NCI-H82 (cell line): Measurements from ENCODE around the gene FKBP3.
"Not testable (repeated sequence)": the region's sequence is repeated elsewhere in the genome, so short reads cannot be mapped to it uniquely, and the experiment has no call there.

Source experiments
- DNase-seq: peaks from one replicate; lab custom pipeline; 2025; lab: John Stamatoyannopoulos, UW

FKBP3 gene

DNA sequence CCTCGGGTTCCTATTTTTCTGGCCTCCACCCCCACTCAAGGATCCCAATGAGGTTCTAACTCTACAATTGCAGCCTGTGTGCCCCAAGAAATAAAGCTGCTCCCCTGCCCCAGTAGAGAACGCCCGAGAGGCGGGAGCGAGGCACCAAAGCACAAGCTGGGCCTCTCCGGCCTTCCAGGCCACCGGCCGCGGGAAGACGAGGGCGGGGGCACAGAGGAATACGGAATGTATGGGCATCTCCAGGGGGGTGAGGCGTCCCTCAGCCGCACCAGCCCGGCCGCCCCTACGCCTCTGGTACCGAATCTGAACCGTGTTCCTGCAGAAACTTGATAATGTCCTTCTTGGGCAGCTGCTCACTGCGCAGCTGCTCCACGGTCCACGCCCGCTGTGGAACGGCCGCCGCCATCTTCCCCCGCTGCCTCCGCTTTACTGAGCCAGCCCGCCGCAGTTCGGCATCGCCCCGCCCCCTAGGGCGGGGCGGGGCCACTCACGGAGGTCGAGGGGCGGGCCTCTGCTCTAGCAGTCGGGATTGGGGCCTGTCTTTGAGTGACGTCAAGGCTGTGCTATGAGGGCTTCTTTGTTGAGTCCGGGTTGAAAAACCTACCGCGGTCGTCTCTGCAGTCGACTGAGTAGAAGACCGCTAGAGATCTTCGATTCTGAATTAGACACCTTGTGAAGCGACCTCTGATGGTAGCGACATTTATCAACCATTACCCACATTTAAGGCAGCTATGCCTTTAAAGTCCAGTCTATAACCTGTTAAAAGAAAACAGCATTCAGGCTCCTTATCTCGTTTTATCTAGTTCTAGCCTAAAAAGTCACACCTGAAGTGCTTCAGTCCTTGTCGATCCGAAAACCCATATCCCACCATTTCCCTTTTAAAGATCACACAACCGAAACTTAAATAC lies at the start of gene FKBP3:
Gene FKBP3, minus strand, starts transcription at position 431 of the 908 bp plus-strand sequence. Its CDS starts 25 bp downstream, at position 406.
- DNase-seq: peak; percentile 99

DNA sequence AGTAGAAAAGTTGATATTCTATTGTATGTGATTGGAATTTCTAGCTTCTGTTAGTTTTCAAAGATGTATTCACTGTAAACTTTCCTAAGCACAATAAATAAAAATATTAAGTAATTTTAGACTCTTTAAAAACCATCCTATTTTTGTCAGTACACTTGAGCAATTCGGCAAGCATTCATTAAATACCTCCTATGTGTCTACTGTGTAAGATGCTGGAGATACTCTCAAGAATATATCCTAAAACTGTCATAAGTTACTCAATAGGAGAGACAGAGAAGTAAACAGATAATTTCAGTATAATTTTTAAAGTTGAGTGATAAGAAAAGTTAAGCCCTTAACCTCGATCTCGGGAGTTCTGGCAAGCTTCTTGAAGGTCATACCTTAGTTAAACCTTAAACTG lies 47.5 kb upstream of the FKBP3 start:
- no peak for DNase-seq

DNA sequence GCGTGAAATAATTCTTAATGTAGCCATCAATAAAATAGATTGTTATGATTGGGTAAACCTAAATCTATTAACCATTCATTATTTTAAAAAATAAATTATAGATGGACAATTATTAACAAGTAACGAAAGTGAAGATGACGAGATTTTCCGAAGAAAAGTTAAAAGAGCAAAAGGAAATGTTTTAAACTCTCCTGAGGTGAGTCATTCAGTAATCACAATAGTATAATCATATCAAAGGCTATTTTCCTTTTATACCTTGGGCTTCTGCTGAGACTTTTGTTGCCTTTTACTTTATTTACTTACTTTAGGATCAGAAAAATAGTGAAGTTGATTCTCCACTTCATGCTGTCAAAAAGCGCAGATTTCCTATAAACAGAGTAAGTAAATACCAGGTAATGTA lies 47.0 kb upstream of the FKBP3 start:
- DNase-seq: no peak

DNA sequence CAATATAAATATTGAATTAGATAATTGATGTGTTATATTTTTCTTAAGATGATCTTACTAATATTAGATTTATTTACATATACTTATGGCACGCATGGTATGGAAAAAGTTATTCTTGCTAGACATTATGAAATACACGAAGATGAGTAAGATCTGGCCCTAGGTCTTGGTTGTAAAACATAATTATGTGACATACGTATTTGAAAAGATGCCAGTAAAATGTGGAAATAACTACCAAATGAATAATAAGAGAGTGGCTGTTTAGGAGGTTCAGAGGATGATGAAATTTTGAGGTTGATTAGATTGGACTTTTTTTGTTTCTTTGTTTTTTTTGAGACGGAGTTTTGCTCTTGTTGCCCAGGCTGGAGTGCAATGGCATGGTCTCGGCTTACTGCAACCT lies 42.8 kb upstream of the FKBP3 start:
- no peak for DNase-seq

DNA sequence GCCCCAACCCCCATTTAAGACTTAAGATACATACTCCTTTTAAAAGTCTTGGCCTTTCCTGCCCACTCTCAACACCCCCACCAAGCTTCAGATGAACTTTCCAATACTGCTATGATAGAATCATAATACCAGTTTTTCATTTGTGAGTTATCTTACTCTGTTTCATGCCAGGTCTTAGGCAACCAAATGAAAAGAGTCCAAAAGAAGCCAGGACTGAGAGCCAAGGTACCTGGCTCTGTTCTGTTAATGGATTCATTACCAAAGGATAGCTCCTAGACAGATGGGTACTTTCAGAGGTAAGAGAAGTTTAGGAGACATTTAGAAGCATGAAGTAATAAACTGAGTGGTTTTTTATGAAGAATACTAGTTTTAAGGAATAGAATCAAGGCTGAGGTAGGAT lies 35.6 kb upstream of the FKBP3 start:
- no peak for DNase-seq

DNA sequence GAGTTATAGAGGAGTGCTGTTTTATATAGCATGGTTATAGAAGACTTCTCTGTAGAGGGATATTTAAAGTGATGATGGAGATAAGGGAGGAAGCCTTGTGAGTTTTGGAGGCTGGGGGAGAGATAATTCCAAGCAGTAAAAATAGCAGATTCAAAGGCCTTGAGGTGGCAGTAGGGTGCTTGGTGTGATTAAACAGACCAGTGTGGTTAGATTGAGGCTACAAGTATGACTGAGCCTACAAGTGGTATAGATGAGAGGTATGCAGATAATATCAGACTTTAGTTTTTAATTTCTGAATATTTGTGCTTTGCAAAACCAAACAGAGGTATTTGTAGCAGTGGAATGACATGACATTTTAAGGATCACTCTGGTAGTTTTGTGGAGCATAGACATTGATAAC lies 21.8 kb upstream of the FKBP3 start:
- DNase-seq: no peak

DNA sequence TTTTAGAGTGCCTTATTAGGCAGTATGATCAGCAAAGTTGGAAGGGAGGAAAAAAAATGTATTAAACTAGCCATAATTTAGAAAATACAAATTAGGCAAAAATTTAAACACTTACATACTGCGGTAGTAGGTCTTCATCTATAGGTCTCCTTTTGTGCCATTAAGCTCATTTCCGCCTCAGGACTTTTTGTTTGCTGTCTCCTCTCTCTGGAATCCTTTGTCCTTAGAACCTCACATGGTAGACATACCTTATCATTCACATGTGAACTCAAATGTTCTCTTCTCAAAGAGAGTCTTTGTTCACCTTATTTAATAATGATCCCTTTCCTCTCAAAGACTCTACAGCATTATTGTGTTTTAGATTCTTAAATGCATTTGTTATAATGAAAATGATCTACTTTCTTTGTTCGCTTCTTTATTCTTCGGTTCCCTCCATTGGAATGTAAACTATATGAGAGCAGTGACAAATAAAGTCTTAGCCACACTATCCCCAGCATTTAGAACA lies 16.2 kb upstream of the FKBP3 start:
- DNase-seq: no peak

DNA sequence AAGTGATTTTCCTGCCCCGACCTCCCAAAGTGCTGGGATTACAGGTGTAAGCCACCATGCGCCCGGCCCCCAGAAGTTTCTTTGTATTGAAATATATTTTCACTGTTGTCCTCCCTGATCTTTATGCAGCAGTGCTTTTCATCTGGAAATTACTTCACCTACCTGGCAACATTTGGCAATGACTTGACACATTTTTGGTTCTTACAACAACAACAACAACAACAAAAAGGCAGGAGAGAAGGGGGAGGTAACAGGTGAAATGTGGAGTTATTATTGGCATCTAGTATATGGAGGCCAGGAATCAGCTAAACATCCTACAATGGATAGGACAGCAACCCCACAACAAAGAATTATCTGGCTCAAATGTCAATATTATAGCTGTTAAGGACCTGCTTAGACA lies 15.3 kb upstream of the FKBP3 start:
- no peak for DNase-seq

DNA sequence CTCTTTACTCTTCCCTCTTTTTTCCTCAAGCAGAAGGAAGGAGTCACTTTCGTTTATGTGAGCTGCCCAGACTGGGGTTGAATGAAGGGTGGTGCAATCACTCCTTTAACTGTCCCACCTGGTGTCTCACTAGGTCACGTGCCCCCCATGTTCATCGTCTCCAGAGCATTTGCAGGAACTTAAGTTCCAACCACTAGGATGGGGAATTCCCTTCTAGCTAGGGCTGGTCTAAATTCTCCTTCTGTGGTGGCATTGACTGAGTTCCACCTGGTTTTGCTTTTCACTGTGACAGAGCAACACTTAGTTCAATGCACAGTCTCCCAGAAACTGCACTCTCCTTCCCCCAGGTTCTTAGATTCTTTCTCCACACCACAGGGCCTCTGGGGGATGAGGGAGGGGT lies 10.9 kb upstream of the FKBP3 start:
- no peak for DNase-seq

DNA sequence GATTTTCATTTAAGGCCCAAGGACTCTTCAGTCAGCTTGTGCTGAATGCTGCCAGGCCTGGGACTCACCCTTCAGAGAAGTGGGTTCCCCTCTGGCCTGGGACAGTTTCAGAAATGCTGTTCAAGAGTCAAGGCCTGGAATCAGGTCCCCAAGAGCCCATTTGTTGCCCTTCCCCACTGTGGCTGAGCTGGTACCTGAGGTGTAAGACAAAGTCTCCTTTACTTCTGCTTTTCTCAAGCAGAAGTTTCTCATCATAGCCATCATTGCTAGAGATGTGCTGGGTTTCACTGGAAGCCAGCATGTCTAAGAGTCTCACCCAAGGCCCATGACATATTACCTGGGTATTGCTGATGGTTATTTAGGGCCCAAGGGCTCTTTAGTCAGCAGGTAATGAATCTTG lies 10.4 kb upstream of the FKBP3 start:
- DNase-seq: no peak

DNA sequence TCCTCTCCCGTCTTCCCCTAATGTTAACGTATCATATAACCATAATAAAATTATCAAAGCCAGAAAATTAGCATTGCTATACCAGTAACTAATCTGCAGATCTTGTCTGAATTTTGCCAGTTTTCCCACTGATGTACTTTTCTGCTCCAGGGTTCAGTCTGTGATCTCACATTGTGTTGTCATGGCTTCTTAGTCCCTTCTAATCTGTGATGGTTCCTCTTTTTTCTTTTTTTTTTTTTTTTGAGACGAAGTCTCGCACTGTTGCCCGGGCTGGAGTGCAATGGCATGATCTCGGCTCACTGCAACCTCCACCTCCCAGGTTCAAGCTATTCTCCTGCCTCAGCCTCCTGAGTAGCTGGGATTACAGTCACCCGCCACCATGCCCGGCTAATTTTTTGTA lies 7.8 kb upstream of the FKBP3 start:
- not testable (repeated sequence) for DNase-seq

DNA sequence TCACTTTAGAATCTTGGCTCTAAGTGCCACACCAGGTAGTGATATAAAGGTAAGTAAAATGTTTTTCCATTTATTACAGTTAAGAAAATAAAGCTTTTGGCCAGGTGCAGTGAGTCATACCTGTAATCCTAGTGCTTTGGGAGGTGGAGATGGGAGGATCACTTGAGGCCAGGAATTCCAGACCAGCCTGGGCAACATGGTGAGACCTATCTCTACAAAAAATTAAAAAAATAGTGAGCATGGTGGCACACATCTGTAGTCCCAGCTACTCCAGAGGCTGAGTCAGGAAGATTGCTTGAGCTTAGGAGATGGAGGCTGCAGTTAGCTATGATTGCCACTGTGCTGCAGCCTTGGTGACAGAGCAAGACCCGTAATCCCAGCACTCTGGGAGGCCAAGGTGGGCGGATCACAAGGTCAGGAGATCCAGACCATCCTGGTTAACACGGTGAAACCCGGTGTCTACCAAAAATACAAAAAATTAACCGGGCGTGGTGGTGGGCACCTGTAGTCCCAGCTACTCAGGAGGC lies 6.4 kb upstream of the FKBP3 start:
- no peak for DNase-seq

DNA sequence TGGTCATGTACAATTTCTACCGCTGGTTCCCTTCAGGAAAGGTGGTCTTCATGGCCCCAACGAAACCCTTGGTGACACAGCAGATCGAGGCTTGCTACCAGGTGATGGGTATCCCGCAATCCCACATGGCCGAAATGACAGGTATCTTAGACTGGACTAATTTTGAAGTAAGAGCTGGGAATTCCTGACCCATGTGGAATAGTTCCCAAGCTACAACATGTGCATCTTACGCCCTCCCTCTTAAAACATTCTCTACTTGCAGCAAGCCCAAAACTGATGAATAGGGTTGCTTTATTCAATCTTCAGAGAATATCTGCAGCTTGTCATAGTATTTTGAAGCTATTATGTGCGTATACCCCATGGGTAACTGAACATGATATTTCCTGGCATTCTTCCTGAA lies 2.1 kb upstream of the FKBP3 start:
- DNase-seq: peak; percentile 56

DNA sequence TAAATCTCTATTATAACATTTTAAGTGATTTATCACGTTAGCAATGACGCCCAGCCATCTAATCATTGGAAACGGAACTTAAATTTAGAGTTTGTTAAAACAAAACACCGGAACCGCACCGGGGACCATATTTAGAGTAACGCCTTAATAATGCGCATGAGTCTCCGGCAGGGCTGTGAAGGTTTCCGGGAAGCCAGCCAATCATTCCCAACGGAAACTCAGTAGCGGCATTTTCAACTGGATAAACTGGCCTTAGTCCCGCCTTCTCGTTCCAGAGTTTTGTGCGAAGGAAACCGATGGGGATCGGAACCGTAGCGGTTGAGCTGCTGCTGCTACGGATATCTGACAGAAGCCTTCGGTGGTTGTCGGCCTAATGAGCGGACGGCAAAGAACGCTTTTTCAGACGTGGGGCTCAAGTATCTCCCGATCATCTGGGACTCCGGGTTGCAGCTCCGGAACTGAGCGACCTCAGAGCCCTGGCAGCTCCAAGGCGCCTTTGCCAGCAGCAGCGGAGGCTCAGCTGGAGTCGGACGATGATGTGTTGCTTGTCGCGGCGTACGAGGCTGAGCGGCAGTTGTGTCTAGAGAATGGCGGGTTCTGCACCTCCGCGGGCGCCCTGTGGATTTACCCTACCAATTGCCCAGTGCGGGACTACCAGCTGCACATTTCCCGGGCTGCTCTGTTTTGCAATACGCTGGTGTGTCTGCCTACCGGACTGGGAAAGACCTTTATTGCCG lies 1.5 kb upstream of the FKBP3 start, which contains the start of gene FANCM:
Gene FANCM, plus strand, starts transcription at position 272 of the 737 bp plus-strand sequence. Its CDS starts 102 bp downstream, at position 374.
- peak; percentile 97 for DNase-seq

DNA sequence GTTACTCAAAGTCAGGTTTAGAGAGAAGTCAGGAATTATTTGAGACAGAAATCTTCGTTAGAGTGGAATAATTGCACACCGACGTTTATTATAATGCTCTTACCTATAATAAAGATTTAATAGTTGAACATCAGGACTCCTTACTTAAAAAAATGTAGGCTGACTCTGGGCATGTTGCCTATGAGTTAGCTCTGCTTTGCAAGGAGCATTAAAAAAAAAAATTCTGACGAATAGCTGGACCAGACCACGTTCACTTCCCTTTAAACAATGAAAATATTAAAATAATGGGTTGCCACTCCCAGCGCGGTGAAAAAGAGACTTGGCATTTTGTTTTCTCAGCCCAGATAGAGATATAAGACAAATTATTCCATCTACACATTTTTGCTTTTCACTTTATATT lies 875 bp upstream of the FKBP3 start:
- DNase-seq: peak; percentile 15

DNA sequence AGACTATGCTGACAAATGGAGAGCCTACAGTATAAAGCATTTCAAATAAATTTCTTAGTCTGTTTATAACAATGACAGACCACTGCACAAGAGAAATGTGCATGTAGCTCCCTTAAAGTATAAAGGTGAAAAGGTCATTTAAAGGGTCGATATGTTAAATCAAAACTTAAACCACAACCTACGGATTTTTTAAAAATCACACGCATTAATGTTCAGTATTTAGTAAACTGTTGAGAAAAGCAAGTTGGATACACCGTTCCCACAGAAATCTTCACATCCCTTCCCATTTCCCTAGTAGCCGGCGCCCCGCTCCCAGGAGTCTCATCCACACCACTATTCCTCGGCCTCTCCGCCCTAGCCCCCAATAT lies 614 bp downstream of the FKBP3 start:
- DNase-seq: no peak

DNA sequence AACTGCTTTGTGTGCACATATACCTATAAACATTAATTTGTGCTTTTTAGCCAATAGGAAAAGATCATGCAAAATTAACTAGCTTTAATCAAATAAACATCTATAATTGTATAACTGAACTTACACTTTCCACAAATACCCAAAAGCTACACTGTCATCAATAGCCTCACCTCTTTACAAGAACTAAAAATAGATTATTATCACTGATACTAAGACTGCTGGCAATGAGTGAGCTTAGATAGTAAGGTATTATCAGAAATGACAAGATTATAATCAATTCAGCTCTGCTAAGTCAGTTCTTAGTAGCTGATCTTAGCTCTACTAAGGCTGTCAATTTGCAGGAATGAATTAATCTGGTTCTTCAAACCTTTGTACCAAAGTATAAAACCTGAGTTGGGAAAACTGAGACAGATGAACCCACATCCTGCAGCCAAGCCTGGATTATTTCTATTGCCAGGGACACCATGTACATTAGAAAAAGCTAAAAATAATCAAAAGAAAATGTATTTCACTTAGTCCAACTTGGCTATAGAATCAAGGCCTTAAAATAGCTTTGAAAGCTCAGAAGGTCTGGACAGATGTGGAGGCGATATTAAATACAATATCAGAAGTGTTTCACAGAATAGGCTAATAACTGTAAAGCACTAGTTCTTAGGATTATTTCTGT lies 5.2 kb downstream of the FKBP3 start:
- no peak for DNase-seq

DNA sequence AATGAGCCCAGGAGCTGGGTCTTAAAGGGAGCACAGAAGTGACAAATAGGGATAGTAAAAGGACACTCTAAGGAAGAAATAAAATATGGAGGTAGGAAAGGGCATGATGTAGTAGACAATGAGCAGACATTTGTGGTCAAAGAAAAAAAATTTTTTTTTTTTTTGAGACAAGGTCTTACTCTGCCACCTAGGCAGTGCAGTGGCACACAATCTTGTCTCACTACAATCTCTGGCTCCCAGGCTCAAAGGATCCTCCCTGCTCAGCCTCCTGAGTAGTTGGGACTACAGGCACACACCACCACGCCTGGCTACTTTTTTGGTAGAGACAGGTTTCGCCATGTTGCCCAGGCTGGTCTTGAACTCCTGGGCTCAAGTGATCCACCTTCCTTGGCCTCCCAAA lies 8.5 kb downstream of the FKBP3 start:
- no peak for DNase-seq

DNA sequence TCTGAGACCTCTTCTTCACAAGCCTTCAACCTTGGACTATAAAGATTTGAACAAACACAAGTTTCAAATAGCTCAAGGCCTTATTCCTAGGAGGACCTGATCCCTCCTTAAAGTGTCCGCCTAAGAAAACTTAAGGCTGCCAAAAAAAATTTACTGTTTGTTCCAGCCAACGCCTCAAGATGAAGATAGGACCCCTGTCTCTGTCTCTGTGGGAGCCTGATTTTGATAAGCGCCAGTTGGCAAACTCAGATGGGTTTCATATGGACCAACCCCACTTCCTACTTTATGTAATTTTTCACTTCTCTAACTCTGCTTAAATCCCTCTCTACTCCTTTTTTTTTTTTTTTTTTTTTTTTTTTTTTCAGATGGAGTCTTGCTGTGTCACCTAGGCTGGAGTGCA lies 11.0 kb downstream of the FKBP3 start:
- DNase-seq: no peak

DNA sequence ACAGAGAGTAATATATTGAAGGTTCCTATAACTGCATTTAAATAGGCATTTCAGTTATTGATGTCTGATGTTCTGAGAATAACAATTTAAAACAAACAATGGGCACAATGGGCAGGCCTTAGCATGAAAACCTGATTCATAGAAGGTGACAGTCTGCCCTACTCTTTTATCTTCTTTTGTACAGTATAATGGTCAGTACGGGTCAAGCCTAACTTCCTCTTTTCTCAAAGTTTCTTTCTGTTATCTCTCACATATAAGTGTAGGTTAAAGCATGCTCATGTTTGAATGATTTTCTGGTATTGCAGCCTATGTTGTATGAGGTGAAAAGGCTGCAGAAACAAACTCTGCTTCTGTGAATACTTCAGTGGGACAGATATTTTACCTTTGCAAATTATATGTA lies 14.2 kb downstream of the FKBP3 start:
- DNase-seq: no peak

DNA sequence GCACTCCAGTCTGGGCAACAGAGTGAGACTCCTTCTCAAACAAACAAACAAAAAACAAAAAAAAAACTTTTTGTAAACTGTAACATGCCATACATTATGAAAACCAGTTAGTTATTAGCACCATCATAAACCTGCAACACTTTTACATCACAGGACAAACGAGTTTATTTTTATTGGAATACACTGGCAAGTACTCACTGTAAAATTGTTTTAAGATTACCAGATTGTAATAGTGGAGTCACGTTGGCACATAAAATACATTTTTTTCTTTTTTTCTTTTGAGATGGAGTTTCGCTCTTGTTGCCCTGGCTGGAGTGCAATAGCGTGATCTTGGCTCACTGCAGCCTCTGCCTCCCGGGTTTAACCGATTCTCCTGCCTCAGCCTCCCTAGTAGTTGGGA lies 15.7 kb downstream of the FKBP3 start:
- no peak for DNase-seq

DNA sequence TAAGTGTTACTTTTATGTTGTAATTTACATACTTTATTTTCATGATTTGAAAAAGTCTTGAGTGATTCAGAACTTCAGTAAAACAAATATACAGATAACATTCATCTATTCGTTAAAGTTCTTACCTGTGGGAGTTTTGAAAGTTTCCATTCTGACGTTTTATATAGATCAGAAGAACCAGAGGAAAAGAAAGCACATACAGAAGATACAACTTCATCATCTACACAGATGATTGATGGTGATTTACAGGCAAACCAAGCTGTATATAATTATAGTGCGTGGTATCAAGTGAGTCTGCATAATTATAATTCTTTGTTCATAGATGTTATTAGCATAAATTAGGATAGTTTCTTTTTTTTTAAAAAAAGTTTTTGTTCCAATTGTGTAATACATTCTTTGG lies 20.0 kb downstream of the FKBP3 start:
- no peak for DNase-seq
